ENCODE data around the gene USP48. TPM values are rescaled to one million over a fixed set of nuclear protein-coding genes. Genes with fewer than 3 reads are reported as not detected.

USP48 gene
- total RNA-seq, 1 donor from 2014 or later = 54.5 TPM

DNA sequence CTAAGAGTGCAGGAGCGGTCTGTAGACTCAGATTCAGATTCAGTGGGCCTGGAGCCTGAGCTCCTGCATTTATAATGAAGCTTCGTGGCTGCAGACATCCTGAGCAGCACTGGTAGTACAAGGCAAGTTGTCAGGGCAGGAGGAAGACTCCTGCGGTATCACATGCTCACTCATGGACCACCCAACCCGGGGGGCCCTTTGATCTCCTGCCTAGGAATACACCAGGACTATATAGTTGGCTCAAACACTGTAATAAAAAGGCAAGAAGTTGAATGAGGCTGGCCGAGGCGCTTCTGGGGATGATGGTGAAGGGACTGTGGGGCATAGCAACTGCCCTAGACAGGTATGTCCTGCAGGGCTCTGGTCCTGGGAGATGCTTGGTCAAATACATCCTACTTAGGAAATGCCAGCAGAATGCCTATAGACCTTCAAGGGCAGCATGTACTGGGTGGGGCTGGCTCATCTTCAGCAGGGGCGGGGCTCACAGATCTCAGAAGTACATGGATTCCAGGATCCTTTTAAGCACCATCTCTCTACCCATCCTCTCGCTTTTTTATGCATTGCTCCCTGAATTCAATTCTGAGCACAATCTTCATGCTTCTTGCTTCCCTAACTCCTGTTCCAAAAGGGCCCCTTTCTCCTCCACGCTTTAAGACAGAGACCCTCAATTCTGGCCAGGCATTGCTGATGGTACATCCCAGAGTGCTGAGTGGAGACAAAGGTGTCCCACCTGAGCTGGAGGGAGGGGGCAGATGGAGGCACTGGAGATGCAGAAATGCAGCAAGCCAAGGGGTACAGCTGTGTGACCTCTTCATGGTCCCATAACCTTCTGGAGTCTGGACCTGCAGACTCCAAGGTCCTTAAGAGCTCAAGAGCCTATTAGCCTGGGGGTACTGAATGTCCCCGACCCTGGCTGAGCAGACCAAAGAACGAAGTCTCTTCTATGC lies 111.7 kb downstream of the USP48 start:
- H3K4me3 Mint-ChIP-seq (ENCODE audit: unreplicated experiment) = no peak overlapping the region
- peaks cover 45% of the 10 kb centered on the region for H3K4me1 Mint-ChIP-seq (ENCODE audit: low read depth)
- H3K36me3 Mint-ChIP-seq (ENCODE audit: low read depth) = no peaks in the 10 kb centered on the region
- DNase-seq (ENCODE audit: low spot score) = no peak
- H3K9me3 Mint-ChIP-seq (ENCODE audit: low read depth) = no peaks in the 10 kb centered on the region
- TF ChIP-seq, protein P1, sequence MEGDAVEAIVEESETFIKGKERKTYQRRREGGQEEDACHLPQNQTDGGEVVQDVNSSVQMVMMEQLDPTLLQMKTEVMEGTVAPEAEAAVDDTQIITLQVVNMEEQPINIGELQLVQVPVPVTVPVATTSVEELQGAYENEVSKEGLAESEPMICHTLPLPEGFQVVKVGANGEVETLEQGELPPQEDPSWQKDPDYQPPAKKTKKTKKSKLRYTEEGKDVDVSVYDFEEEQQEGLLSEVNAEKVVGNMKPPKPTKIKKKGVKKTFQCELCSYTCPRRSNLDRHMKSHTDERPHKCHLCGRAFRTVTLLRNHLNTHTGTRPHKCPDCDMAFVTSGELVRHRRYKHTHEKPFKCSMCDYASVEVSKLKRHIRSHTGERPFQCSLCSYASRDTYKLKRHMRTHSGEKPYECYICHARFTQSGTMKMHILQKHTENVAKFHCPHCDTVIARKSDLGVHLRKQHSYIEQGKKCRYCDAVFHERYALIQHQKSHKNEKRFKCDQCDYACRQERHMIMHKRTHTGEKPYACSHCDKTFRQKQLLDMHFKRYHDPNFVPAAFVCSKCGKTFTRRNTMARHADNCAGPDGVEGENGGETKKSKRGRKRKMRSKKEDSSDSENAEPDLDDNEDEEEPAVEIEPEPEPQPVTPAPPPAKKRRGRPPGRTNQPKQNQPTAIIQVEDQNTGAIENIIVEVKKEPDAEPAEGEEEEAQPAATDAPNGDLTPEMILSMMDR (IDR thresholded peaks at IDR 0.05) = no peak
- peak overlapping the region; percentile 41 for H3K27ac Mint-ChIP-seq (ENCODE audit: unreplicated experiment)
- no peaks in the 10 kb centered on the region for H3K27me3 Mint-ChIP-seq (ENCODE audit: low read depth)

DNA sequence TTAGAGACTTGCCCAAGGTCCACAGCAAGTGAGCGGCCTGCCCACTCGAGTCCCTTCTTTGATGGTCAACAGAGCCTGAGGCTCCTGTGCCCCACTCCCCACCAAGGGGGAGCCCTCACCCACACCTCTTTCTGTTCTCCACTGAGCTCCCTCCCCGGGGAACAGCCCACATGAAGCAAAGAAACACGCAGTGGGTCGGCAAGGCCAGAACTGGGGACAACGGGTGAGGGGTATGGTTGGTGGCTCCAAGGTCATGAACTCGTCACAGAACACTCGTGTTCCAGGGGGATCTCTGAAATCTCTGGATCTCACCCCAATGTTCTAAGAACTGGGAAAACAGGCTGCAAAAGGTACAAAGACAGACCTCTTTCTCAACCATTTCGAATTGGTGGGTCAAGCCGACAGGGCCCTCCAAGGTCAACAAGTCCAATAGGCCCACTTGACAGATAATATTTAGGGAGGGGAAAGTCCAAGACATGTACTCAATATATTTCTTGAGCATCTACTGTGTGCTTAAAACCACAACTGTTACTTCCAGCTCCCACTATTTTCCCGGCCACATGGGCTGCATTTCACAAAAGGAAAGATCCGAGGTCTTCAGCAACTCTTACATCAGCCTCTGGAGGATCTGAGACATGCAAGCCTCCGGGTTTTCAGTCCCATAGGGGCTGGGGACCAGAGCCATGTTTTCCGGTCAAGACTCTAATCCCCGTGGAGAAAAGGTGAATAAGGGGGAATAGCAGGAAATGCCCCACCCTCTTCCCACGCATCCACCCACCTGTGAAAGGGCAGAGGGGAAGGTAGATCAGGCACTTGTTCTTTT lies 112.7 kb downstream of the USP48 start:
- Mint-ChIP-seq H3K27me3 (ENCODE audit: low read depth) (no peaks in the 10 kb centered on the region), H3K9me3 (ENCODE audit: low read depth) (no peaks in the 10 kb centered on the region), H3K36me3 (ENCODE audit: low read depth) (no peaks in the 10 kb centered on the region), H3K27ac (ENCODE audit: unreplicated experiment) (peak overlapping the region; percentile 36), H3K4me1 (ENCODE audit: low read depth) (peaks cover 44% of the 10 kb centered on the region), H3K4me3 (ENCODE audit: unreplicated experiment) (no peak overlapping the region)
- TF ChIP-seq, protein P1 (IDR thresholded peaks at IDR 0.05) = no peak
- DNase-seq (ENCODE audit: low spot score) = no peak

DNA sequence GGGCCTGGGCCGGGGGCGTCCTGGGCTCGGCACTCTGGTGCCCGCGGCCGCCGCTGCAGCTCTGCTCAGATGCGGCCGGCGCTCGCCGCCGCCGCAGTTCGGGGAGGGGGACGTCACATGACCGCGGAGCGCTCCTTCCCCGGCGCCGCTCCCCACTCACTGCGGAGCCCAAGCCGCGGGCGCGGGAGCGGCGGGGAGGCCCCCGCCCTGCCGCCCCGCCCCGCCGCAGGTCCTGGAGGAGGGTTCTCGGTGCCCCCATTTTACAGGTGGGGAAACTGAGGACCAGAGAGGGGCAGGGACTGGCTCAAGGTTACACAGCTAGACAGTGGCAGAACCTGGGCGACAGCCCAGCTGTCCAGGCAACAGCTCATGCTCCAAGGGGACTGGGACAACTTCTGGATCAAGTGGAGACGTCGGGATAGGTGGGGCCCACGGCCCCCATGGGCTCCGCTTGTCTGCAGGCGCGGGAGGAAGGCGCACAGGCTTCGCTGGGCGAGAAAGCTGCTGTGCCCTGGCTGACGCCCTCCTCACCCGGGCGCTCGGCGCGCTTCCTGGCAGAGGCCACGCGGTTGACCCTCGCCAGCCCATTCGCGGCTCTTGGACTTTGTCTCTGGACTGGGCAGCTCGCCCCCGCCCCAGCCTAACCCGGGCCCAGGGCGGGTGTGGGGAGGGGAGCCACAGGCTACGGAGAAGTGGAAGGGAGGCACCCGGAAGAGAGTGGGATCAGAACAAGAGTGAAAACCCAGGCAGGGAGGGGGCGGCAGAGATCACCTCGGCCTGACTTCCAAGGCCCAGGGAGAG lies 113.5 kb downstream of the USP48 start, which contains the start of gene RAP1GAP:
TSS of gene RAP1GAP (minus strand) at position 100 of the 801 bp plus-strand sequence. CDS start 49,325 bp downstream, outside the sequence.
- H3K4me3 Mint-ChIP-seq (ENCODE audit: unreplicated experiment) = peak within 1 kb of the TSS; percentile 48
- H3K27ac Mint-ChIP-seq (ENCODE audit: unreplicated experiment) = no peak within 1 kb of the TSS
- H3K4me1 Mint-ChIP-seq (ENCODE audit: low read depth) = peaks cover 37% of the 10 kb centered on the region
- peak; percentile 84 for DNase-seq (ENCODE audit: low spot score)
- no peaks in the 10 kb centered on the region for H3K9me3 Mint-ChIP-seq (ENCODE audit: low read depth)
- no peaks in the 10 kb centered on the region for H3K36me3 Mint-ChIP-seq (ENCODE audit: low read depth)
- H3K27me3 Mint-ChIP-seq (ENCODE audit: low read depth) = peaks cover under 1% of the 10 kb centered on the region
- TF ChIP-seq, protein P1 (IDR thresholded peaks at IDR 0.05) = peak; percentile 36

GRCh38 chr1:21668951-21669257 lies 114.0 kb downstream of the USP48 start:
- peaks cover 3% of the 10 kb centered on the region for H3K27me3 Mint-ChIP-seq (ENCODE audit: low read depth)
- peaks cover 37% of the 10 kb centered on the region for H3K4me1 Mint-ChIP-seq (ENCODE audit: low read depth)
- H3K9me3 Mint-ChIP-seq (ENCODE audit: low read depth) = no peaks in the 10 kb centered on the region
- H3K36me3 Mint-ChIP-seq (ENCODE audit: low read depth) = no peaks in the 10 kb centered on the region
- TF ChIP-seq, protein P1 (IDR thresholded peaks at IDR 0.05) = no peak
- no peak overlapping the region for H3K4me3 Mint-ChIP-seq (ENCODE audit: unreplicated experiment)
- peak; percentile 60 for DNase-seq (ENCODE audit: low spot score)
- no peak overlapping the region for H3K27ac Mint-ChIP-seq (ENCODE audit: unreplicated experiment)

Measured in chondrocyte (in vitro differentiated cells).